ENCODE measurements around the gene C6orf163.
"Not testable (repeated sequence)": the region's sequence is repeated elsewhere in the genome, so short reads cannot be mapped to it uniquely, and the experiment has no call there.

C6orf163 gene

GRCh38 chr6:87344731-87345130 lies at the start of gene C6orf163:
C6orf163 (plus strand) TSS chr6:87344813; CDS start chr6:87345100, 287 bp downstream.
- no peak for DNase-seq (ENCODE audit: low read depth)
- no peak for TF ChIP-seq CTCF (IDR thresholded peaks at IDR 0.05; ENCODE audit: control insufficient read depth, insufficient read depth, low read depth, low read length, missing control alignments)
- H3K4me3 ChIP-seq (ENCODE audit: control insufficient read depth, low read depth, low read length), result no peak within 1 kb of the TSS

DNA sequence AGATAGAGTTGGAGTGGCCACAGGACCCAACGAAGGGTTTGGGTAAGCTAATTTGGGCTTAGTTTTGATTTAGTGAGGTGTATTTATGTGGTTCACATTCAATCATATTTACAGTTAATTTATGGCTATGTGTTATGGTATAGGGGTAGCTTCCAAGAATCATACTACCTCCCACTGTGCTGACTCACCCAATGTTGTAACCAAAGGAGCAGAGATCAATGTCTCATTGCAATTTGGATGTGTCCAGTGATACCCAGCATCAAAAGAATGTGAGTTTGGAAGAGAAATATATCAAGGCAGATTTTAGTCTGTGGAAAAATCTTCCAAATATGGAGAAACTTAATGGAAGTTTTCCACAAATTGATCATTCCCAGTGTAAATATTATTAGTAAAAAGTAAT lies 47.5 kb upstream of the C6orf163 start:
- no peak overlapping the region for H3K4me3 ChIP-seq (ENCODE audit: control insufficient read depth, low read depth, low read length)
- TF ChIP-seq CTCF (IDR thresholded peaks at IDR 0.05; ENCODE audit: control insufficient read depth, insufficient read depth, low read depth, low read length, missing control alignments), result no peak
- no peak for DNase-seq (ENCODE audit: low read depth)

- not testable (repeated sequence) for H3K4me3 ChIP-seq (ENCODE audit: control insufficient read depth, low read depth, low read length); DNase-seq (ENCODE audit: low read depth)
Observed at GRCh38 chr6:87301277-87301676, 43.3 kb upstream of the C6orf163 start.

DNA sequence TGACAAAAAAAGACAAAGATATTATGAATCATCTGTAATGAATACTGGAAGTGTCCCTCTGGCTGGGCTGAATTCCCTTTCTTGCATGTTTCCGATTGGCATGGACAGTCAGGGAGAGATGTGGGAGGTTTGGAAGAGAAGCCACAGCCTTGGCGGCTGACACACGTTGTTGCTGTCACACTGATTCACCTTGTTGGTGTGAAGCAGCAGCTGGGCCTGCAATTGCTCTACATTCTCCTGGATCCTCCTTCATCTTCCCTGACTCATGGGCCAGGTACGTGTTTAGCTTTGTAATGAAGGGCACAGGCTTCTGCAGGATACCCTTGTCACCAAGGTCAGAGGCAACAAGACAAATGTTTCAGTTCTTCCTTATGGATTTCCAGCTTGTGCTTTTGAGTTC lies 35.6 kb upstream of the C6orf163 start:
- DNase-seq (ENCODE audit: low read depth), result no peak
- no peak for TF ChIP-seq CTCF (IDR thresholded peaks at IDR 0.05; ENCODE audit: control insufficient read depth, insufficient read depth, low read depth, low read length, missing control alignments)
- no peak overlapping the region for H3K4me3 ChIP-seq (ENCODE audit: control insufficient read depth, low read depth, low read length)

- TF ChIP-seq CTCF (IDR thresholded peaks at IDR 0.05; ENCODE audit: control insufficient read depth, insufficient read depth, low read depth, low read length, missing control alignments), result no peak
- no peak for DNase-seq (ENCODE audit: low read depth)
- H3K4me3 ChIP-seq (ENCODE audit: control insufficient read depth, low read depth, low read length), result no peak overlapping the region
Observed at GRCh38 chr6:87312860-87313259, 31.8 kb upstream of the C6orf163 start.

DNA sequence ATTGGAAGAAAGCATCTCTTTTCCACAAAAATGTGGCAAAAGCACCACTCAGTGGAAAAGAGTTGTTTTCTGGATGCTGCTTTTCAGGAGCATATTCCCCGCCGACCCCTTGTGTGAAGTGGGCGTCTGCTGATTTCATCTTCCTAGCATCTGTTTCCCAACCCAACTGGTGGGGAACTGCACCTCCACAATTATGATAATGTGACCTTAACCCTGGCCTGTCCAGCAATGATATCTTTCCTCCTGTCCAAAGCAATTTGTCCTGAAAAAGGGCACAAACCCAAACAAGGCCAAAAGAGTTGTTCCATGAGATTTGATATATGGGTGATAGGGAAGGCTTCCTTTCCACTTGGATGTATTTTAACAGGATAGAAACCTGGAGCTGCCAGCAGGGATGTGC lies 29.5 kb upstream of the C6orf163 start:
- TF ChIP-seq CTCF (IDR thresholded peaks at IDR 0.05; ENCODE audit: control insufficient read depth, insufficient read depth, low read depth, low read length, missing control alignments), result no peak
- H3K4me3 ChIP-seq (ENCODE audit: control insufficient read depth, low read depth, low read length), result no peak overlapping the region
- DNase-seq (ENCODE audit: low read depth), result no peak

- no peak for DNase-seq (ENCODE audit: low read depth)
- TF ChIP-seq CTCF (IDR thresholded peaks at IDR 0.05; ENCODE audit: control insufficient read depth, insufficient read depth, low read depth, low read length, missing control alignments), result no peak
- H3K4me3 ChIP-seq (ENCODE audit: control insufficient read depth, low read depth, low read length), result no peak overlapping the region
Observed at GRCh38 chr6:87319271-87319987, 25.2 kb upstream of the C6orf163 start.

Data from AG09309 (cell line).